ENCODE results near the gene CIB2.
A peak's percentile ranks its signal among the peaks of the same experiment; 100 is the strongest.

Gene CIB2

DNA sequence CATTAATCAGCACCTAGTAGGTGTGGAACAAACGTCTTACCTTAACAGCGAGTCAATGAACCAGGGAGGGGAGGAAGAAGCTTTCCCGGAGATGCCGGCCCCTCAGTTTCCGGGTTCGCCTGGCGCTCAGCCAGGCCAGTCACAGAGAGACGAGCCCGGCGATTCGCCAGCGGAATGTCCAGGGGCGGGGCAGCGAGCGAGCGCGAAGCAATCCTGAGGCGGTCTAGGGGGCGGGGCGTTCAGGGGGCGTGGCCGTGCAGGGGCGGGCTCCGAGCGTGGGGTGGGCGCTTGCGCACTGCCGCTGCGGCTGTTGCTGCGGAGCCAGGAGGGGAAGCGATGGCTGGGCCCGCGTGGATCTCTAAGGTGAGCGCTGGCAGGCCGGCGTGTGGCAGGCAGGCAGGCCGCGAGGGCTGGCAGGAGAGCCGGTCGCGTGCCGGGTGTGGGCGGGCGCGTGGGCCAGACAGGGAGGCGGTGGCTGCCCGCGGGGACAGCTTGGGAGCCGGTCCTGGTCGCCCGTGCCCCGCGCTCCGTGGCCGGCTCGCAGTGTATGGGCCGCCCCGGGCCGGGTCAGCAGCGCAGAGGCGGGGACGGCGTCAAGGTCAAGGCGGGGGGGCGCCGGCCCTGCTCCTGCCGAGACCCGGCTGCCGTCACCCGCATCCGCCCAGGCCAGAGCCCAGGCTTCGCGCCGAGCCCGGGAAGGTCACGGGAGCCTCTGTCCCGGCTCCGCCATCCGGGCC is 18.0 kb upstream of the CIB2 start, which contains the start of gene IDH3A:
IDH3A (plus strand) TSS at position 295 of the 737 bp plus-strand sequence; CDS start at position 337, 42 bp downstream.
- peak; percentile 96 for DNase-seq

DNA sequence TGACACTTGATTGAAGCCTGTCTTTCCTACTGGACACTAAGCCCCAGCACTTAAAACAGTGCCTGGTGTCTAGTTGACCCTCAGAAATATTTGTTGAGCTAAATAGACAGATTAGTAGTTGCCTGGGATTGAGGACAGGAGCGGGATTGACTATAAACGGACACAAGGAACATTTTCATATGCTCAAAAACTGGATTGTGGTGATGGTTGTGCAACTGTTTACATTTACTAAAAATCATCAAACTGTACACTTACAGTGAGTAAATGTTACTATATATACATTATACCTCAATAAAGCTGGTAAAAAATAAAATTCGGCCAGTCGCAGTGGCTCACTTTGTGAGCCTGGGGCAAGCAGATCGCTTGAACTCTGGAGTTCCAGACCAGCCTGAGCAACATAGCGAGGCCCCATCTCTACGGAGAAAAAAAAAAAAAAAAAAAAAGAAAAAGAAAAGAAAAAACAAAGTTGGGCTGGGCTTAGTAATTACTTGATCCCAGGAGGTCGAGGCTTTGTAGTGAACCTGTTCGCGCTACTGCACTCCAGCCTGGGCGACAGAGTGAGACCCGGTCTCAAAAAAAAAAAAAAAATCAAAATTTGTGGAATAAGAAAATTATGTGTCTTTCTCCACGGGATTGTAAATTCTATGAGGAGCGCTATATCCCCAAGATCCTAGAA is 17.3 kb upstream of the CIB2 start:
- no peak for DNase-seq

DNA sequence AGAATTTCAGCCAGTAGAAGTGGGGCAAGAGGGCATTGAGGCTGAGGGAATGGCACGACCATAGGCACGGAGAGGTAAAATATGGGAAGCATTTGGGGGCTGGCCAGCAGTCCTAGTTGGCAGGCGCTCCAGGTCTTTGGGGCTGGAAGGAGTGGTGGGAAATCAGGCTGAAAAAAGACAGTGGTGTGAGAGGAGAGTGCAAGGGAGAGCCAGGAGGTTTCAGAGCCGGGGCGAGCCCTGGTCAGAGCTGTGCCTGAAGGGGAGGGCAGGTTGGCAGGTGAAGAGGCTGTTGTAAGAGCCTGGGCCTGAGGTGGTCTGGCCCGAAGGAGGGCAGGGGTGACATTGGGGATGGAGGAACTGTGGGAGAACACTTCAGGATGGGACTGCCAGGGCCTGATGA is 16.3 kb upstream of the CIB2 start:
- DNase-seq: no peak

DNA sequence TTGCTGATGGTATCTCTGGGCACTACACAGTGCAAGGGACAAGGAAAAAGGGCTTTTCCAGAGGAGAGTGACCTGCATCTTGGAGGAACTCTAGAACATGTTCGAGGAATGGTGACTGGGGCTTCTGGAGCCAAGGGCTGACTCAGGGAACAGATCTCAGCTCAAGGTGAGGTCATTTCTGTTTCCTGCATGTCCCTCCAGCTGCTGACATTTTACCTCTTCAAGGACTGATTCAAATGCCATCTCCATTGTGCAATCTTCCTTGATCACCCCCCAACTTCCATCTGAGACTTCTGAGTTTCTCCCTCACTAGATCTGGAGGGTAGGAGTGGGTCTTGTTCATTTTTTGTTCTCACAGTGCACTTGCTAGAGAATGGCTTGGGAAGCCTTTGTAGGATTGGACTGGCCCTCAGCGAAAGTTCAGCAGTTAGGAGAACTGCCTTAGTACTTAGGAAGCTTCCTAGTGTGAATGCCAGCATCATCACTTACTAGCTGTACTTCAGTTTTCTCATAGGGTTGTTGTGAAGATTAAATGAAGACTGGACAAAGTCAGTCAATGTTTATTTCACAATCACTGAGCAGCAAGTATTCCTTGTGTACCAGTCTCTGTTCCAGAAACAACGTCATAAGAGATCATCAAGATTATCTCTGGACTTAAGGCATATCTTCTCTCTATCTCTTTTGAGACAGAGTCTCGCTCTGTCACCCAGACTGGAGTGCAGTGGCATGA is 15.3 kb upstream of the CIB2 start:
- DNase-seq: no peak

DNA sequence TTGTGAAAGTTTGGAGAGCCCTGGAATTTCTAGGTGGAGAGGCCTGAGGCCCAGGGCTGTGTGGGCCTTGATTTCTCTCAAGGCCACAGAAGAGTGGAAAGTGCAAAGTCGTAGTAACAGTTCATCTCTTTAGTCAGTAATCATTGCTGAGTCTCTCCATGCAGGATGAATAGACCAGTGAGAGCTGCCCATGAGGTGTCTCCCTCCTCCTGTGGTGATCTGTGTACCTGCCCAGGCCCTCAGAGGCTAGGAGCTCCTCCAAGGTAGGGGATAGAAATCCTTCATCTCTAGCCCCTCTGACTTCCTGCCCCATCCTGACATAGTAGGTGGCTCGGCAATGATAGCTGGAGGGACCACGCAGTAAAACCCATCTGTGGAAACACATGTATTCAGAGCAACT is 11.1 kb upstream of the CIB2 start:
- DNase-seq: no peak

DNA sequence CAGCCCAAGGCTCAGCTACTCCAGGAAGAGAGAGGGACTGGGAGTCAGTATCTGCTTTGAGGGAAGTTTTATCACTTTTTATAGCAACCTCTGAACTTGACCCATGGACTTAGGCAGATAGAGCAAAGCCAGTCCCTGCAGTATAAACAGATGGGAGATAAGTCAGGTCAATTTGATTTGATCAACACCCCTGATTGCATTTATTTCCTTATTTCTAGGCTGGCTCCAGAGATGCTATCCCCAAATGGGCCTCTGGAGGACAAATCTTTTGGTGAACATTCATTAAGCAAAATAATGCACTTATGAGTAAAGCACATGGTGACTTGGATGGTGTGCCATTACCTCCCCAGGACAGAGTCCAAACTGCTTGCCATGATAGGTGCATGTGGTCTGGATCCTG is 9.0 kb upstream of the CIB2 start:
- no peak for DNase-seq

DNA sequence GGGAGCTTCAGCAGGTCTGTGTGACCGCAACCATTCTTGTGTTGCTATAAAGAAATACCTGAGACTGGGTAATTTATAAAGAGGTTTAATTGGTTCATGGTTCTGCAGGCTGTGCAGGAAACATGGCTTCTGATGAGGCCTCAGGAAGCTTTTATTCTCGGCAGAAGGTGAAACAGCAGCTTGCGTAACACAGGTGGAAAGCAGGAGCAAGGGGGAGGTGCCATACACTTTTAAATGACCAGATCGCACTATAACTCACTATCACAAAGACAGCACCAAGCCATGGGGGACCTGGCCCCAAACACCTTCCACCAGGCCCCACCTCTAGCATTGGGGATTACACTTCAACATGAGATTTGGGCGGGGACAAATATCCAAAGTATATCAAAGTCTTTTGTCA is 8.3 kb upstream of the CIB2 start:
- DNase-seq: no peak

DNA sequence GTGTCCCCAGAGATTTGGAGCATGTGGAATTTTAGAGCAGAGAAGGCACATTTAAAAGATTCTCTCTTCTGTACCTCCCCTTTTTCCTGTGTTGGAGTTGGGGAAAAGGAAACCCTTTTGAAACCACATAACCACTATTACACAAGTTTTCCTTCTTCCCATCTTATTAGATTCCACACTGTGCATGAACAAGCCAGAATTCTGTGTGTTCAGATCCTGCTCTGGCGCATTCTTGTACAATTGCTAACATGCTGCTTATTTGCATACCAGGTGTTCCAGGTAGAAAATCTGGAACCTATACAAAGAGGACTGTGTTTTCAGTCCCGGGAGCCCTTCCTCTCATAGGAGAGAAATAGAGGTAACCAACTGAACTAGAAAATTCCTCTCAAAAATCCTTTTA is 2.6 kb upstream of the CIB2 start:
- no peak for DNase-seq

DNA sequence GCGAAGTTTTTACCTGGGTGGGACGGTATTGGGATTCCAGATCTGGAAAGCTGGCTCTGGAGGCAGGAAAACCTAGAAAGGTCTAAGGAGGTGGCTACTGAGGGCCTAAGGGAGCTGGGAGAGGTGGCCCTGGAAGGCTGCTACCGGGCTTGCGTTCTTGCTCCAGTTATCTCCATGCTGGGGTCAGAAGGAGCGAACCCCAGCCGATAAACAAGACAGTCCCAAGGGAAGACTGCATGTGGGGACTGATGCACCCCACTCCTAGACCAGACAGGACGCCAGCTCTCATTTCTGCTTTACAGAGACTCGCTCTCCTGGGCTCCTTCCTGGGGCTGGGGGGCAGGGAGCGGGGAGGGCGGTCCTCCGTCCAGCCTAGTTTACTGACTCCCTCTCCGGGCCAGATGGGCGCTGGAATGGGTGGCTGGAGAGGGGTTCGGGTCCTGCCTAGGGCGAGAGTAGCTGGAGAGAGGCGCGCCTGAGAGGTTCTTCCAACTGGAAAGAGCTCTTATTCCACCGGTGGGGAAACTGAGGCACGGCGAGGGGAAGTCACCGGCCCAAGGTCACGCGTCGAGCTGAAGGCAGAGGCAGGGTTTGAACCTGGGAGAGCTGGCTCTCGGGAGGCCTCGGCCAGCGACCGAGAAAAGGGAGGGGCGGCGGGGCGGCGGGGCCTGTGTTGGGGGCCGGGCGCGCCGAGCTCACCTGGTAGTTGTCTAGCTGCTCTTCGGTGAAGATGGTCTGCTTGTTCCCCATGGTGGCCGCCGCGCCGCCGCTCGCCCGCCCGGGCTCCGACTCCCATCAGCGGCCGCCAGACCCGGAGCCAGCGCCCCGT is 565 bp downstream of the CIB2 start:
- DNase-seq: no peak

DNA sequence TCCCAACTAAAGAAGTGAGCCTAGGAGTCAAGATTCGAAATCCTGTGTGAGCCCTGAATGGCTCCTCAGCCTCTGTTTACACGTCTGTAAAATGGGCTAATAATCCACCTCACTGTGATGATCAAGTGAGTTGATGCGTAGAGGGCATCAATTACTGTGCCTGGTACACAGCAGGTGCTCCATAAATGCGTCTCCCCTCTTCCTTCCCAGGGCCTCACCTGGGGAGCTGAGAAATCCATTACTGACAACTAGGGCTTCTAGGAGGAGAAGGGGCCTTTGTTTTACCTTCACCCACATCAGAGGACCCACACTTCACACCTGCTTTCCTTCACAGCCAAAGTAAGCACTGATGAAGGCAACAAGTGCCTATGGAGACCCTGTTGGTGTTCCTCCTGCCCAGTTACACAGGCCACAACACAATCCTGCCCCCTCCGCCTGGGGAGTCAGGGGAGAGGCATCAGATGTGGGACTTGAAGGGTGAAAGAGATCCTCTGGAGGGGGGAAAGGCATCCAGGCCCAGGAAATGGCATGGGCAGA is 1.4 kb downstream of the CIB2 start:
- DNase-seq: no peak

DNA sequence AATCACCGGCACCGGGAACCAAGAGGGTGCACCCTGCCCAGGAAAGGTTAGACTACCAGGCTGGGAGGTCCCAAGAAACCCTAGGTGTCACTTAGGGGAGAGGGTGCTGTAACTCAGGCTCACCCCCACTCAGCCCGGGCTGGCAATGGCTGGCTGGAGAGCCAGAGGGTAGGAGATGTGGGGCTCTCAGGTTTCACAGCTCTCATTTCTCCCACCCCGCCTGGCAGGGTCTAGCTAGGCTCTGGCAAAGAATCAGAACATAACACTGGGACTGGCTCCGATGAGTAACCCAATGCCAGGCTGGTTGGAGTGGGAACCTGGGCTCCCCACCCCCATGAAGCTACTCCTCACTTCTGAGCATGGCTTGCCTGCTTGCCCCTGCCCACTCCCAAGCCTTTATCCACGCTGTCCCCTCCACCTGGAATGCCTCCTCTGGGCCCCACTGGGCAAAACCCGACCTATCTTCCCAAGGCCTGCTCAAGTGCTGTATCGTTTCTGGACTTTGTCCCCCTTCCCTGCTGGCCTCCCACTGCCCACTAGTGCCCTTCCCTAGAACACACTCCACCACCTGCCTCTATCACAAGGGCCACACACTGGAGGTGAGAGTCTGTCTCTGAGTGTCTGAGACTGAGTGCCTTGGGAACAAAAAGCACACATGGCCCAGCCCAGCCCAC is 2.0 kb downstream of the CIB2 start:
- DNase-seq: no peak

DNA sequence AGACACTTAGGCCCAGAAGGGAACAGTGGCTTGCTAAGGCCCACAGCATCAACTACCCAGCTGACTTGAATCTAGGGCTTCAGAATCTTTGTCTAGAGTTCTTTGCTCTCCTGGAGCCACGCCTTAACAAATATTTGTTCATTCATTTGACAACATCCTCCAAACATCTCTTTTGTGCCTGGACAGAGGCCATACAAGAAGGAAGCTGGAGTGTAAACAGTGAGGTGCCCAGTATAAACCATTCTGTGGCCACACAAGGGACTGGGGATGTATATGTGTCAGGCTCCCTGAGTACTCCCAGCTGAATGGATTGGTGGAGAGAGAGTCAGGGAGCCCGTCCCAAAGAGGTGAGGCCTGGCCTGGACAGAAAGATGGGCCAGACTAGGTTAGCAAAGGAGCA is 3.4 kb downstream of the CIB2 start:
- no peak for DNase-seq

DNA sequence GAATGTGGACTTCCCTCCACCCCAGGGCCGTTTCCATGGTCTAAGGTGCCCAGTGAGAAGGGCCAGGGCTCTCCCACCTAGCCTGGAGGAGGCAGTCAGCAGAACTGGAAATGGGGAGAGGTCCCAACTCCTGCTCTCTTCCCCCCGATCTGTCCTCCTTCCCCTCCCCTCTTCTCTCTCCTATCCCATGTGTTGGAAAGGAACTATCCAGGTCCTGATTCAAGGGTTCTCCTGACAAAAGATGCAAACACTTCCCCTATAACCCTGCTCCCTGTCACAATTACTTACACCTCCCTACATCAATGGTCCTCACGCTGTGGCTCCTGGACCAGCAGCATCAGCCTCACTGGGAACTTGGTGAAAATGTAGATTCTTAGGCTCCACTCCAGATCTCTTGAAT is 6.0 kb downstream of the CIB2 start:
- DNase-seq: no peak

DNA sequence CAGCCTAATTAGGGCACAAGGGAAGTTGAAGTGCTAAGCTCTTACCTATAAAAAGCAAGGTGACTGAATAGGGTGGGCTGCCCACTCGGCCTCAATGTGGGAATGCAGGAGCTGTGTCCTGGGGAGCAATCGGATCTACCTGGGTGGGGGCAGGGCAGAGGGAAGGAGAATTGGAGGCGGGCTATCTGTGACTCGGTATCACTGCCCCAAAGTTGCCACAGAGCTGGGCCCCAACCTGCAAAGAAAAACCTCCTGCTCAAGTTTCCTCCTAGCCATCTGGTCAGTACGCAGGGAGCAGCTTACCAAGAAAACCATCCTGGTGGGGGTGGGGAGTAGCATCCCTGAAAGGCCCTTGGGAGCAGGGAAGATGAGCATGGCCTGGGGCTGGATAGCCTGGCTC is 10.7 kb downstream of the CIB2 start:
- no peak for DNase-seq

DNA sequence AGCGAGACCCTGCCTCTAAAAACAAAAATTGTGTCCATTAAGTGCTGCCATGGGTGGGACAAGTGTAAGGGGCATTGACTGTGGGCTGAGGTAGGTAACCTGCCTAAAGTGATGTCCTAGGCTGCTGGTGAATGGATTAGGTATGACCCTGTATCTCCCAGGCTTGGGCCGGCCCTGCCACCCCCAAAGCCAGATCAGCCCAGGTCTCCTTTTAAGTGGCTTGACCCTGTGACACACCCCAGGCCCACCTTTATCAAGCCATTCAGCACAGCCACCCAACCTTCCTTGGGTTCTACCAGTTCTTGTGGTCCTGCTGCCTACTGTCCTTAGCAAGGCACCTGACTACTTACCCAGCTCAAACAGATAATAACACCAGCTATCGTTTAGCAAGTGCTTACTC is 18.7 kb downstream of the CIB2 start:
- no peak for DNase-seq

DNA sequence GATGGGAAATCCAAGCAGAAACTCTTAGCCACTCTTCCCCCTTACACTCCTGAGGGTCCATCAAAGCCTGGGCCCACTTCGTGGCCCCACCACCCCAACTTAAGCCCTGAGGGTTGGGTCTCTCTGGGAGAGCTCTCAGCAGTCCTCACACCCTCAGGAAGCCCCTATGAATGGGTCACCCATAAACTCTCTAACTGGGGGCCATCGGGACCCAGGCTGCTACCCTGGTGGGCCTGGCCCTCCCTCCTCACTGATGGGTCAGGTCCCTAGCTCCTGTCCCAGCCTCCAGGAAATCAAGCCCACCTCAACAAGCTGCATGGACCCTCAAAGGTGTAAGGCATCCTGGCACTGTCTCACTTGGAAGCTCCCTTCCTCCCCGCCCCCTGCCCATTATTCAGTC is 19.5 kb downstream of the CIB2 start:
- no peak for DNase-seq

DNA sequence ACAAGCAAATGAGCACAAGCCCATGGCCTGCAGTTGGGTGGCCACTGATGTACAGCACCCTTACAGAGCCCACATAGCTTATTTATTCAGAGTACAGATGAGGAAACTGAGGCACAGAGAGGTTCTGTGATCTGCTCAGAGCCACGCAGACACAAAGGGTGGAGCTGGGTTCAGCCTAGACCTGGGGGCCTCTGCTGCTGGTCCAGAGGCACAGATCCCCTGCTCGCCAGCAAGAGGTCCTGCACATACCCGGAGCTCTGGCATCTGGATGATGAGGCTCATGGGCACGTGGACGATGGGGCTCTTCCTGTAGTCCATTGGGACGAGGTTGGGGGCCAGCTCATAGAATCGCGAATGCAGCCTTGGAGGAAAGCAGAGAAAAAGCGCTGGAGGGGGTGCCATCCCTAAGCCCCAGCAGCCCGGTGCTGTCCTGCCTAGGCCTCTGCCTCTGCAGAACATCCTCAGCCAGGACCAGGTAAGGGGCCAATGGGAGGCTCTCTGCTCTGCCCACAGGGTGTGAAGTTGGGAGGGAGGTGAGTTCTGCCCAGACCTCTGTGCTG is 20.2 kb downstream of the CIB2 start:
- no peak for DNase-seq

DNA sequence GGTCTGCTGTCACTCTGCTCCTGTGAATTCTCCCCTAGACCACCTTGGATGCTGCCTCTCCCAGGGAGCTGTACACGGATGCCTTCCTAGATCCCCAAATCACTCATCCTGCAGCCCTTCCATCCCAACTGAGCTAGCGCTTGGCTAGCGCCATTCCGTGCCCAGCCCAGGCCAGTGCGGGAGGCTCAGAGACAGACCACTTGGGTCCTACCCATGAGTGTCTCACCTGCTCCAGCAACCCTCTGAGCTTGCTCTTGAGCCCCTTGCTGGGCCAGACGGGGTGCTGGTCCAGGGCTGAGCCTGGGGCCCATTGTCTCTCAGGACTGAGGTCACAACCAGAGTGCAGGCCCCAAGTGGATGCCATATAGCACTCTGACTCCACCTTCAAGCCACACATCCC is 21.1 kb downstream of the CIB2 start:
- no peak for DNase-seq

DNA sequence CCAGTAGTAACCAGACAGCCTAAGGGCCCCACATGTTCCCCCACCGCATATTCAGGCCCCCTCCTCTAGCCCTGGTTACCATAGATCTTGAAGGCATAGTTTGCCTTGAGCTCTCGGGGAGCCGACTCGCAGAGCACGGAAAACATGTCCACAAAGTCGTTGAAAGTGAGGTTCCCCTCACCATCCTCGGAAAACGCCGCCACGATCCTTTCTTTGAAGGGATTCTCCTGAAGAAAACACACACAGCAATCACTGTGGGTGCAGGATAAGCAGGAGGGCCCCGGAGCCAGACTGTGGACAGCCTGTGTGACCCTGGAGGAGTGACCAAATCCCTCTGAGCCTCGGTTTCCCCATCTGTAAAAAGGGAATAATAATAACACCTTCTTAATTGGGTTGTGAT is 22.1 kb downstream of the CIB2 start:
- DNase-seq: no peak

DNA sequence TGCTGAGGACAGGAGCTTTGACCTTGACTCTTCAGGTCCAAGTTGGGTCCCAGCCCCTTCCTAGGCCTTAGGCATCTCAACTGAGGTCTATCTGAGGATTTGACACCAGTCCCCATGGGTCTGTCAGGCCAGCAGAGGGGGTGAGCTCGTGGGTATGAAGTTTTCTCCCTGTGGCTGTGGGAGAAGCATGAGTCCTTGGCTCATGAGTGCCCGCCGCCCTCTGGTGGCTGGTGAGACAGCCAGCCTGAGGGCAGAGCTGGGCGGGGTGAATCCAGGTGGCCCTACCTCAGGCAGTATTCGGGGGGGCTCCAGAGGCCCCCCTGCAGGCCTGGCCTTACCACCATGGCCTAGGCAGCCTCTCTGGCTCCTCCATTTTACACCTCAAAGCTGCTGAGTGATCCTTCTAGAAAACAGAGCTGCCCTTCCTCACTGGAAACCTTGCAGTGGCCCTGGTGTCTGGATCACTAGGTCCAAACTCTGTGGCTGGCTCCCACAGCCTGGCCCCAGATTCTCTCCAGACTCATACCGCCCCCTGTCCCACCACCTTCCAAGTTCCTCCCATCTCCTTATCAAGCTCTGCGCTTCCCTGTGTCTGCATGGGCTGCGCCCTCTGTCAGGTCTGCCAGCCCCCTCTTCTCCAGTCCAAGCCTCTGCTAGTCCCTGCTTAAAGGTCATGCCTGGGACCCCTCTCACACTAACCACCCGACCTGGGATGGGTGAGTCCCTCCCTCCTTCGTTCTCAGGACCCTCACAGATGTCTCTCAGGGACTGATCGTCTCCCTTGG is 22.8 kb downstream of the CIB2 start:
- peak; percentile 81 for DNase-seq

DNA sequence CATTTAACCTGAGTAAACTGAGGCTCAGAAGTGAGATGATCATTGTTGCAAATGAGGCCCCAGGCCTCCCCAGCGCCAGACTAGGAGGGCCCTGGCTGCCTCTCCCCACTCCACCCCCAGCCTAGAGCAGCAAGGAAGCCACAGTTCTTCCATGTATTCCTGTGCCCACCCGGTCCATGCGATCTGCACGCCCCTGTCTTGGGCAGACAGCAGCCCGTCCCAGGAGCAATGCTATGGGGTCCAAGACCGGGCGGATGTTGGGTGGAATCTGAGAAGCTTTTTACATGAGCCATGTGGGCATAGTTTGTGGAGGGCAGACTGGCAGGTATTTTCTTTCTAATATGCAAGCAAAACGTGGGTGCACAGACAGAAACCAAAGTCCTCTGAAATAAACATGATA is 23.8 kb downstream of the CIB2 start:
- no peak for DNase-seq

Data from fibroblast of skin of right quadriceps (primary cell).